KMS-11 (cell line): ENCODE results near the gene SLC35F3.

Experiments
- H2AFZ ChIP-seq: fragments of 200-600 bp; sonication (generic); 2 replicates; pipeline ENCODE4 v1.6.1; 2016; ENCODE audit warnings: antibody characterized with exemption, mixed run types, low read depth
- H3K27ac ChIP-seq: fragments of 200-600 bp; sonication (generic); 2 replicates; pipeline ENCODE4 v1.6.1; 2016; ENCODE audit warnings: mild to moderate bottlenecking, mixed run types
- H3K27me3 ChIP-seq: fragments of 200-600 bp; sonication (generic); 2 replicates; pipeline ENCODE4 v1.6.1; 2017; ENCODE audit warnings: mild to moderate bottlenecking, low read depth, mixed run types, moderate library complexity; ENCODE audit not compliant: insufficient read depth
- H3K36me3 ChIP-seq: fragments of 200-600 bp; sonication (generic); 2 replicates; pipeline ENCODE4 v1.6.1; 2017; ENCODE audit warnings: mild to moderate bottlenecking, mixed run types; ENCODE audit not compliant: insufficient read depth
- H3K4me1 ChIP-seq: fragments of 200-600 bp; sonication (generic); 2 replicates; pipeline ENCODE4 v1.6.1; 2016; ENCODE audit warnings: mild to moderate bottlenecking, low read depth, mixed run types; ENCODE audit not compliant: poor library complexity, severe bottlenecking
- H3K4me2 ChIP-seq: fragments of 200-600 bp; sonication (generic); 2 replicates; pipeline ENCODE4 v1.7.0; 2016; ENCODE audit warnings: mild to moderate bottlenecking, mixed run types
- H3K4me3 ChIP-seq: fragments of 200-600 bp; sonication (generic); IDR thresholded peaks from 2 replicates; pipeline ENCODE4 v1.6.1; 2017; ENCODE audit warnings: low read depth, low read length, mixed read lengths; ENCODE audit not compliant: insufficient read depth
- H3K79me2 ChIP-seq: fragments of 200-600 bp; sonication (generic); 2 replicates; pipeline ENCODE4 v1.6.1; 2016; ENCODE audit warnings: low read depth, mixed run types; ENCODE audit not compliant: insufficient read depth
- H3K9ac ChIP-seq: fragments of 200-600 bp; sonication (generic); 2 replicates; pipeline ENCODE4 v1.6.1; 2016; ENCODE audit warnings: mild to moderate bottlenecking, mixed run types
- H4K20me1 ChIP-seq: fragments of 200-600 bp; sonication (generic); 2 replicates; pipeline ENCODE4 v1.6.1; 2016; ENCODE audit warnings: mild to moderate bottlenecking, mixed run types; ENCODE audit not compliant: insufficient read depth
- CTCF ChIP-seq: fragments of 200-600 bp; sonication (generic); conservative IDR thresholded peaks from 2 replicates; pipeline ENCODE4 v1.6.1; 2017; ENCODE audit warnings: low read depth, mild to moderate bottlenecking, antibody characterized with exemption, low read length, moderate library complexity, mixed read lengths

SLC35F3 gene

GRCh38 chr1:234201600-234201999 is 297.1 kb downstream of the SLC35F3 start:
- Histone ChIP-seq H3K36me3 (no peaks in the 10 kb centered on the region), H3K27me3 (no peaks in the 10 kb centered on the region), H3K4me3 (no peak overlapping the region), H4K20me1 (no peaks in the 10 kb centered on the region), H3K27ac (no peak overlapping the region), H3K4me1 (peaks cover 6% of the 10 kb centered on the region), H3K9ac (no peak overlapping the region), H2AFZ (no peak overlapping the region), H3K79me2 (no peaks in the 10 kb centered on the region), H3K4me2 (no peak overlapping the region)
- TF ChIP-seq CTCF, result no peak

GRCh38 chr1:234205966-234206365 is 301.5 kb downstream of the SLC35F3 start:
- H3K4me3 ChIP-seq, result no peak overlapping the region
- no peaks in the 10 kb centered on the region for H4K20me1 ChIP-seq
- no peak overlapping the region for H3K9ac ChIP-seq
- H3K27me3 ChIP-seq, result no peaks in the 10 kb centered on the region
- H2AFZ ChIP-seq, result no peak overlapping the region
- no peak overlapping the region for H3K27ac ChIP-seq
- no peaks in the 10 kb centered on the region for H3K36me3 ChIP-seq
- H3K79me2 ChIP-seq, result no peaks in the 10 kb centered on the region
- peaks cover 6% of the 10 kb centered on the region for H3K4me1 ChIP-seq
- no peak overlapping the region for H3K4me2 ChIP-seq
- TF ChIP-seq CTCF, result no peak

- Histone ChIP-seq H3K27ac (no peak overlapping the region), H4K20me1 (no peaks in the 10 kb centered on the region), H3K36me3 (no peaks in the 10 kb centered on the region), H3K27me3 (no peaks in the 10 kb centered on the region), H3K79me2 (no peaks in the 10 kb centered on the region), H3K9ac (no peak overlapping the region), H3K4me2 (no peak overlapping the region), H2AFZ (no peak overlapping the region), H3K4me1 (peaks cover 6% of the 10 kb centered on the region), H3K4me3 (no peak overlapping the region)
- no peak for TF ChIP-seq CTCF
These were observed 302.3 kb downstream of the SLC35F3 start for GRCh38 chr1:234206651-234207284.

- Histone ChIP-seq H2AFZ (no peak overlapping the region), H3K36me3 (no peaks in the 10 kb centered on the region), H3K4me3 (no peak overlapping the region), H3K27me3 (no peaks in the 10 kb centered on the region), H3K4me1 (peaks cover 4% of the 10 kb centered on the region), H3K27ac (no peak overlapping the region), H3K9ac (no peak overlapping the region), H3K4me2 (no peak overlapping the region), H4K20me1 (no peaks in the 10 kb centered on the region), H3K79me2 (no peaks in the 10 kb centered on the region)
- no peak for TF ChIP-seq CTCF
These were observed 303.9 kb downstream of the SLC35F3 start for GRCh38 chr1:234208351-234208750.
